22Rv1 (cell line): ENCODE results near the gene PRSS33.

Experiments
- ZFX ChIP-seq: fragments of 450-650 bp; IDR thresholded peaks from 2 replicates; pipeline ENCODE4 v1.6.1; 2017; ENCODE audit warnings: antibody characterized with exemption, borderline replicate concordance
- TF ChIP-seq, protein P1 (sequence below): fragments of 450-650 bp; IDR thresholded peaks from 2 replicates; pipeline ENCODE4 v1.5.1; 2017; ENCODE audit warnings: mild to moderate bottlenecking

GRCh38 chr16:2767891-2768290 lies 19.5 kb downstream of the PRSS33 start:
- TF ChIP-seq, protein P1, sequence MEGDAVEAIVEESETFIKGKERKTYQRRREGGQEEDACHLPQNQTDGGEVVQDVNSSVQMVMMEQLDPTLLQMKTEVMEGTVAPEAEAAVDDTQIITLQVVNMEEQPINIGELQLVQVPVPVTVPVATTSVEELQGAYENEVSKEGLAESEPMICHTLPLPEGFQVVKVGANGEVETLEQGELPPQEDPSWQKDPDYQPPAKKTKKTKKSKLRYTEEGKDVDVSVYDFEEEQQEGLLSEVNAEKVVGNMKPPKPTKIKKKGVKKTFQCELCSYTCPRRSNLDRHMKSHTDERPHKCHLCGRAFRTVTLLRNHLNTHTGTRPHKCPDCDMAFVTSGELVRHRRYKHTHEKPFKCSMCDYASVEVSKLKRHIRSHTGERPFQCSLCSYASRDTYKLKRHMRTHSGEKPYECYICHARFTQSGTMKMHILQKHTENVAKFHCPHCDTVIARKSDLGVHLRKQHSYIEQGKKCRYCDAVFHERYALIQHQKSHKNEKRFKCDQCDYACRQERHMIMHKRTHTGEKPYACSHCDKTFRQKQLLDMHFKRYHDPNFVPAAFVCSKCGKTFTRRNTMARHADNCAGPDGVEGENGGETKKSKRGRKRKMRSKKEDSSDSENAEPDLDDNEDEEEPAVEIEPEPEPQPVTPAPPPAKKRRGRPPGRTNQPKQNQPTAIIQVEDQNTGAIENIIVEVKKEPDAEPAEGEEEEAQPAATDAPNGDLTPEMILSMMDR: no peak
- no peak for TF ChIP-seq ZFX
